OCI-LY3 (cell line): Measurements from ENCODE around the gene PHKB.

Source experiments
- H2AFZ ChIP-seq: fragments of 200-600, 300-600 bp; shearing (Covaris generic); 2 replicates; pipeline ENCODE4 v1.6.0; 2014; ENCODE audit warnings: antibody characterized with exemption, low read depth, low read length
- H3K27ac ChIP-seq: fragments of 200-600, 300-600 bp; sonication (generic); 2 replicates; pipeline ENCODE4 v1.5.1; 2014; ENCODE audit warnings: mild to moderate bottlenecking, low read length, moderate library complexity, mixed read lengths
- H3K27me3 ChIP-seq: fragments of 200-600, 300-600 bp; sonication (generic); 2 replicates; pipeline ENCODE4 v1.6.1; 2014; ENCODE audit warnings: low read depth, low read length, mixed read lengths
- H3K36me3 ChIP-seq: fragments of 200-600, 300-600 bp; sonication (generic); replicated peaks from 2 replicates; pipeline ENCODE3; 2014; ENCODE audit warnings: low read depth, low read length, mixed read lengths
- H3K4me1 ChIP-seq: fragments of 300-600, 200-600 bp; sonication (generic); 2 replicates; pipeline ENCODE4 v1.6.1; 2014; ENCODE audit warnings: low read length, mixed read lengths
- H3K4me2 ChIP-seq: fragments of 200-600, 300-600 bp; sonication (generic); 2 replicates; pipeline ENCODE4 v1.6.1; 2014; ENCODE audit warnings: low read length, mixed read lengths
- H3K4me3 ChIP-seq: fragments of 300-600, 200-600 bp; sonication (generic); 2 replicates; pipeline ENCODE4 v1.5.1; 2014; ENCODE audit warnings: antibody characterized with exemption, mild to moderate bottlenecking, low read length, moderate library complexity
- H3K79me2 ChIP-seq: fragments of 300-600, 200-600 bp; shearing (Covaris generic); 2 replicates; pipeline ENCODE4 v1.6.1; 2014; ENCODE audit warnings: mild to moderate bottlenecking, low read length, mixed read lengths
- H3K9ac ChIP-seq: fragments of 300-600, 200-600 bp; shearing (Covaris generic); 2 replicates; pipeline ENCODE4 v1.6.0; 2014; ENCODE audit warnings: mild to moderate bottlenecking, low read length, moderate library complexity
- H3K9me3 ChIP-seq: fragments of 200-600, 300-600 bp; shearing (Covaris generic); 2 replicates; pipeline ENCODE4 v1.6.1; 2014; ENCODE audit warnings: low read length, mixed read lengths; ENCODE audit not compliant: insufficient read depth
- H4K20me1 ChIP-seq: fragments of 200-600, 300-600 bp; sonication (generic); 2 replicates; pipeline ENCODE4 v1.6.1; 2016; ENCODE audit warnings: low read length, mixed read lengths; ENCODE audit not compliant: insufficient read depth
- EZH2phosphoT487 ChIP-seq: fragments of 200-600 bp; shearing (Covaris generic); IDR thresholded peaks from 2 replicates; pipeline ENCODE4 v1.6.1; 2018; ENCODE audit warnings: antibody characterized with exemption, mixed run types, low read depth
- TF ChIP-seq, protein P1 (sequence below): fragments of 200-600, 300-600 bp; sonication (generic); IDR thresholded peaks from 2 replicates; pipeline ENCODE4 v1.5.1; 2014; ENCODE audit warnings: antibody characterized with exemption, low read length, low read depth

PHKB gene

DNA sequence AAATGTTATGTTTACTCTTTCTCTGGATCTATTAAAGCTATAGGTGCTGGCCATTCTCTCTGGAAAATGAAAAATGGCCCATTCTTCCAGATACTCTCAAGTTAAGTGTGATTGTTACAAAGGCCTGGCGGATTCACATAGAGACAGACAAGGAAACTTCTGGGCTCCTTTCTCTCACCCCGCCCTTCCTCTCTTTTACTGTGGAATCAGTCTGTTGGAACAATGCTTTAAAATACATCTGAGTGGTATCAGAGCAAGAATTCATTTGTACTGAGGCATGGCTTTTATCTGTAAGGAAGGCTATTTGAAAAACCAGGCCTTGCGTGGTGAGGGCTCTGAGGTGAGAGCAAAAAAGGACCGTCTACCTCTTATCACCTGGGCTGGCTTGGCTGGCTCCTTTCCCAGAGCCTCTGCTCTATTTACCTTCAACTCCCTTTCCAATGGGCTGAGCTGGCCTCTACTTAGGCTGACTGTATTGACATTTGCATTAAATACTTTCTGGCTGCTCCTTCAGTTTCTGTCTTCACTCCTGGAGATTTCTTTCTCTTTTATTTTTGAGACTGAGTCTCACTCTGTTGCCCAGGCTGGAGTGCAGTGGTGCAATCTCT is 274.0 kb downstream of the PHKB start:
- no peak overlapping the region for H3K9ac ChIP-seq
- H3K4me2 ChIP-seq = no peak overlapping the region

DNA sequence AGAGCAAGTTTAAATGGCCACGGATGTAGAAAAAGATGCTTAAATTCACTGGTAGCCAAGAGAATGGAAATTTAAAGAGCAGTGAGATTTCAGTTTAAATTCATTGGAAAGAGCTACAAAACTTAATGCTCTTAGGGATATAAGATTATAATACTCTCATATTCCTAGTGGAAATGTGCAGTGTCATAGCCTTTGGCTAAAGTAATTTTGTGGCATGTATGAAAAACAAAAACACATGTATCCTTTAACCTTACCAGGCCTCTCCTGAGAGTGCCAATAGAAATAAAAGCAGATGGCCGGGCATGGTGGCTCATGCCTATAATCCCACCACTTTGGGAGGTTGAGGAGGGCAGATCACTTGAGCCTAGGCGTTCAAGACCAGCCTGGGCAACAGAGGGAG is 289.2 kb downstream of the PHKB start:
- TF ChIP-seq, protein P1, sequence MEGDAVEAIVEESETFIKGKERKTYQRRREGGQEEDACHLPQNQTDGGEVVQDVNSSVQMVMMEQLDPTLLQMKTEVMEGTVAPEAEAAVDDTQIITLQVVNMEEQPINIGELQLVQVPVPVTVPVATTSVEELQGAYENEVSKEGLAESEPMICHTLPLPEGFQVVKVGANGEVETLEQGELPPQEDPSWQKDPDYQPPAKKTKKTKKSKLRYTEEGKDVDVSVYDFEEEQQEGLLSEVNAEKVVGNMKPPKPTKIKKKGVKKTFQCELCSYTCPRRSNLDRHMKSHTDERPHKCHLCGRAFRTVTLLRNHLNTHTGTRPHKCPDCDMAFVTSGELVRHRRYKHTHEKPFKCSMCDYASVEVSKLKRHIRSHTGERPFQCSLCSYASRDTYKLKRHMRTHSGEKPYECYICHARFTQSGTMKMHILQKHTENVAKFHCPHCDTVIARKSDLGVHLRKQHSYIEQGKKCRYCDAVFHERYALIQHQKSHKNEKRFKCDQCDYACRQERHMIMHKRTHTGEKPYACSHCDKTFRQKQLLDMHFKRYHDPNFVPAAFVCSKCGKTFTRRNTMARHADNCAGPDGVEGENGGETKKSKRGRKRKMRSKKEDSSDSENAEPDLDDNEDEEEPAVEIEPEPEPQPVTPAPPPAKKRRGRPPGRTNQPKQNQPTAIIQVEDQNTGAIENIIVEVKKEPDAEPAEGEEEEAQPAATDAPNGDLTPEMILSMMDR = no peak
- H3K9me3 ChIP-seq = no peaks in the 10 kb centered on the region
- no peak overlapping the region for H3K4me3 ChIP-seq
- no peaks in the 10 kb centered on the region for H3K36me3 ChIP-seq
- H4K20me1 ChIP-seq = no peaks in the 10 kb centered on the region
- H3K9ac ChIP-seq = no peak overlapping the region
- no peak overlapping the region for H3K4me2 ChIP-seq
- no peaks in the 10 kb centered on the region for H3K79me2 ChIP-seq
- H3K27me3 ChIP-seq = 0 out of 2 replicates have a peak, but pooled peaks cover 6% of the 10 kb centered on the region
- no peak overlapping the region for H2AFZ ChIP-seq
- no peak overlapping the region for H3K27ac ChIP-seq
- no peaks in the 10 kb centered on the region for H3K4me1 ChIP-seq

More for the DNA sequence above, 274.0 kb downstream of the PHKB start:
- Histone ChIP-seq H3K27ac (no peak overlapping the region), H3K36me3 (no peaks in the 10 kb centered on the region), H4K20me1 (no peaks in the 10 kb centered on the region), H3K79me2 (no peaks in the 10 kb centered on the region), H3K9me3 (no peaks in the 10 kb centered on the region), H3K4me3 (no peak overlapping the region), H3K4me1 (no peaks in the 10 kb centered on the region), H2AFZ (no peak overlapping the region), H3K27me3 (peaks cover 9% of the 10 kb centered on the region; the same call in 1 of the 2 replicates)
- TF ChIP-seq EZH2phosphoT487 = no peak
- TF ChIP-seq, protein P1 = no peak
